A673 (cell line): Measurements from ENCODE around the gene DLG2. TPM values are rescaled to one million over a fixed set of nuclear protein-coding genes. Genes with fewer than 3 reads are reported as not detected.

Experiments
- BruUV-seq: library from RNA; stranded (reverse); fragments of 400-500 nt; replicated peaks from 2 replicates; lab custom pipeline; 2021; lab: Mats Ljungman, UMichigan
- CTCF ChIA-PET: fragments of 300-600 bp; sonication (Branson Sonifier 250); formaldehyde crosslinking; loops from one replicate; lab custom pipeline; 2022; ENCODE audit warnings: antibody characterized with exemption; lab: Charles Lee
- POLR2A ChIA-PET: fragments of 300-600 bp; sonication (Branson Sonifier 250); formaldehyde crosslinking; loops from one replicate; lab custom pipeline; 2022; ENCODE audit warnings: antibody characterized with exemption; ENCODE audit not compliant: low non-redundant PET; lab: Charles Lee
- DNase-seq: peaks from one replicate; pipeline ENCODE4 v3.0.0-alpha.2; 2015; ENCODE audit warnings: low spot score
- H3K27ac ChIP-seq: fragments of 200-600 bp; sonication (generic); 2 replicates; pipeline ENCODE4 v1.5.1; 2016; ENCODE audit warnings: mixed run types, low read depth, mild to moderate bottlenecking, mixed read lengths, antibody characterized with exemption, low read length; ENCODE audit not compliant: poor library complexity, severe bottlenecking
- H3K27me3 ChIP-seq: fragments of 200-600 bp; sonication (generic); replicated peaks from 2 replicates; pipeline ENCODE4 v1.6.1; 2017; ENCODE audit warnings: mixed run types, low read depth, mild to moderate bottlenecking, mixed read lengths, antibody characterized with exemption, low read length; ENCODE audit not compliant: insufficient read depth, poor library complexity
- H3K36me3 ChIP-seq: fragments of 200-600 bp; sonication (generic); 2 replicates; pipeline ENCODE4 v1.6.1; 2016; ENCODE audit warnings: mixed run types, mild to moderate bottlenecking, mixed read lengths, antibody characterized with exemption, low read length; ENCODE audit not compliant: insufficient read depth, poor library complexity, severe bottlenecking
- H3K4me1 ChIP-seq: fragments of 200-600 bp; sonication (generic); 2 replicates; pipeline ENCODE4 v1.6.1; 2017; ENCODE audit warnings: mixed run types, mild to moderate bottlenecking, mixed read lengths, antibody characterized with exemption, low read length; ENCODE audit not compliant: insufficient read depth, poor library complexity, severe bottlenecking
- H3K4me3 ChIP-seq: fragments of 200-600 bp; sonication (generic); 2 replicates; pipeline ENCODE4 v1.5.1; 2016; ENCODE audit warnings: low read depth, mixed run types, mild to moderate bottlenecking, mixed read lengths, low read length; ENCODE audit not compliant: poor library complexity, severe bottlenecking
- H3K9me3 ChIP-seq: fragments of 200-600 bp; sonication (generic); 2 replicates; pipeline ENCODE4 v1.6.1; 2016; ENCODE audit warnings: mixed run types, low read depth, mild to moderate bottlenecking, mixed read lengths, antibody characterized with exemption, low read length; ENCODE audit not compliant: poor library complexity, severe bottlenecking
- CTCF ChIP-seq: fragments of 300-800, 200-600 bp; sonication (generic); conservative IDR thresholded peaks from 2 replicates; pipeline ENCODE4 v1.5.1; 2017; ENCODE audit warnings: low read depth, mild to moderate bottlenecking, antibody characterized with exemption, low read length, moderate library complexity, mixed read lengths
- EZH2 ChIP-seq: fragments of 200-600 bp; sonication (generic); IDR thresholded peaks from 2 replicates; pipeline ENCODE4 v1.6.1; 2017; ENCODE audit warnings: borderline replicate concordance, low read depth, mild to moderate bottlenecking, mixed read lengths, antibody characterized with exemption, low read length; ENCODE audit not compliant: poor library complexity, severe bottlenecking
- intact Hi-C: fragments of 100-400 bp; cut with micrococcal nuclease; formaldehyde crosslinking; loops from one replicate; pipeline ENCODE4 v1.10.0; 2022; ENCODE audit not compliant: unreplicated experiment
- total RNA-seq: library from RNA; stranded (reverse); gene quantifications from 2 replicates; pipeline ENCODE4 v1.2.3, GENCODE V29; 2021

Gene DLG2
- total RNA-seq, 1 experiment from 2014 or later = 277 TPM

DNA sequence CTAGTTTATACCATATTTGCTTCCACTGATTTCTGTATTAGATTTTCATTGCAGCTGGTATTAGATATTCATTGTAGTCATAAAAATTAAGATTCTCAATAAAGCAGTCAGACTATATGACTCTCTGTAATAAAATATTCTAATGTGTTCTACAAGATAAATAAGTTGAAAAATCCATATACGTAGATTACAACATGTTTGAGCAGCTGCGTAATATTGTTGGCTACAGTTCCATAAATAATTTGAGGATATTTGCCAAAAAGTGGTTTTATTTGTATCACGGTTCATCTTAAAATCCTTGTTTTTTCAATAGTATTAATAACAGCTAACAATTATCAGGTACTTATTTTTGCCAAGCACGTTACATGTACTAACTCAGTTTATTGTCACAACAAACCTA is 1672.4 kb downstream of the DLG2 start:
- Histone ChIP-seq H3K4me1 (no peaks in the 10 kb centered on the region), H3K27me3 (no peaks in the 10 kb centered on the region), H3K4me3 (no peak overlapping the region), H3K36me3 (no peaks in the 10 kb centered on the region), H3K9me3 (no peaks in the 10 kb centered on the region), H3K27ac (no peak overlapping the region)
- ChIA-PET CTCF (no interaction called here), POLR2A (no interaction called here)
- no peak for TF ChIP-seq CTCF
- no peak for TF ChIP-seq EZH2
- no peak for DNase-seq
- no TSS peak for BruUV-seq
- intact Hi-C loops = no loop called here

DNA sequence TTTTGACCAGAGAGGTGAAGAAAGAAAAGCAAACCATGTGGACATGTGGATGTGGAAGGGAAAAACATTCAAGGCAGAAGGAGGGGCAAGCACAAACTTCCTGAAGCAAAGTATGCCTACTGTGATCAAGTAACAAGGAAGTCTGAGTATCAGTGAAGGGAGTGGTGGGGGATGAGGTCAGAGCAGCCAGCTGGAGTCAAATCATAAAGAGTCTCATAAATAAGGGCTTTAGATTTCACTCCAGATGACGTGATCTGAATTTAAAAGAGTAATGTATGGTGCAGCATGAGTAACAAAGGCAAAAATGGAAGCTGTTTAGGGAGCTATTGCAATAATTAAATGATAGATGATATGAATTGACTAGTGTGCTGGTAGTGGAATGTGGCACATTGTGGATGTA is 1675.6 kb downstream of the DLG2 start:
- ChIA-PET POLR2A (no interaction called here), CTCF (no interaction called here)
- Histone ChIP-seq H3K27ac (no peak overlapping the region), H3K36me3 (no peaks in the 10 kb centered on the region), H3K27me3 (no peaks in the 10 kb centered on the region), H3K4me3 (no peak overlapping the region), H3K4me1 (no peaks in the 10 kb centered on the region), H3K9me3 (no peaks in the 10 kb centered on the region)
- peak; percentile 42 for DNase-seq
- no peak for TF ChIP-seq EZH2
- TF ChIP-seq CTCF = no peak
- intact Hi-C loops = no loop called here
- BruUV-seq = no TSS peak

- intact Hi-C loops = no loop called here
- Histone ChIP-seq H3K9me3 (no peaks in the 10 kb centered on the region), H3K27ac (no peak overlapping the region), H3K4me1 (no peaks in the 10 kb centered on the region), H3K4me3 (no peak overlapping the region), H3K27me3 (no peaks in the 10 kb centered on the region), H3K36me3 (no peaks in the 10 kb centered on the region)
- DNase-seq = no peak
- no peak for TF ChIP-seq EZH2
- TF ChIP-seq CTCF = no peak
- BruUV-seq = no TSS peak
- ChIA-PET POLR2A (no interaction called here), CTCF (no interaction called here)
These were observed 1678.9 kb downstream of the DLG2 start for GRCh38 chr11:83948200-83948599.
